ENCODE measurements around the gene MACROD1.

Gene MACROD1

DNA sequence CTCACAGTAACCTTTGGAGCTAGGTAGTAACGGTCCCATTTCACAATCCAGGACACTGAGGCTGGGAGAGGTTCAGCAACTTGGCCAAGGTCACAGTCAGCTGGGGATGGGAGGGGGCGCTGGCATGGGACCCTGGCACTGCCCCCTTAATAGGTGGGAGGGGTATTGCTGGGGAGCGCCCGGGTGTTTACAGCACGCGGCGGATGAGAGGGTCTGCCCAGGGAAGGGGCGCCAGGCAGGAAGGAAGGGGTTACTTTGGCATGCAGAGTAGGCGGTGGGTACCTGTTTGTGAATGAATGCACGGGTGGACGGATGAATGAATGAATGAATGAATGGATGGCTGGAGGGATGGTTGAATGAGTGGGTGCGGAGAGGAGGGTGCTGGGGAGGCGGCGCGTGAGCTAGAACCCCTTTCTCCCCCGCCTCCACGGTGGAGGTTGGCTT, 130.8 kb downstream of the MACROD1 start:
- TF ChIP-seq GATA1 (IDR thresholded peaks at IDR 0.05; ENCODE audit: low read depth, low read length) (no peak), POLR2A (IDR thresholded peaks at IDR 0.05; ENCODE audit: low read length) (no peak)
- no peak for DNase-seq

DNA sequence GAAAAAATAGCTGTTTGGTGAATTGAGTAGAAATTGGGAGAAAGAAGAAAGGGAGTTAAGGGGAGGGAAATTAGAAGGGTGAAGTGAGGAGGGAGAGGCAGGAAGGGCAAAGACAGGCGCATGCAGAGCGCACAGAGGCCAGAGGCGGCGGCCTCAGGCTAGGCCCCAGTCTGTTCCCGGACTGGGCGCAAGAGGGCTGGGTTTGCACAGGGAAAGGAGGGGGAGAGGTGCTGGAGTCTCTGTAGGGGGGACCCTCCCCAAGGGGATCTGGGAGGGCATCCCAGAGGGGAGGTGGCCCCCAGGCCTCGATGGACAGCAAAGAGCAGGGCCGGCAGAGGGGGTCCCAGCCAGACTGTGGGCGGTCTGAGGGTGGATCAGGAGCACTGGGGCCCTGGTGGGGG, 131.5 kb downstream of the MACROD1 start:
- TF ChIP-seq GATA1 (IDR thresholded peaks at IDR 0.05; ENCODE audit: low read depth, low read length) (no peak), POLR2A (IDR thresholded peaks at IDR 0.05; ENCODE audit: low read length) (no peak)
- no peak for DNase-seq

DNA sequence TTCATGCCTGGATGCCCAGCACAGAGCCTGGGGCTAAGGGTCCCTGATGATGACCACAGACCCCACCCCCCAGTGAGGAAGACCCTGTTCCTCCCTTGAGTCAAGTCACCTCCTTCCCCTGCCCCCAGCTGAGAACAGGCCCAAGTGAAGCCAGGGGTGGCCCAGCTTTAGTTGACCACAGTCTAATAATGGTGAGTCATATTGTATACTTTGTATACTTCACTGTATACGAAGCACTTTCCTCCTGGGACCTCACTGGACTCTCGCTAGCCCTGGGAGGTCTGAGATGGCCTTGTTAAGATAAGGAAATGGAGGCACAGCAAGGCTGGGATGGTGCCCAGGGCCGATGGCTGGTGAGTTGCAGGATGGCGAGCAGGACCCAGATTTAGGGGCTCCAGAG, 133.9 kb downstream of the MACROD1 start:
- DNase-seq, result no peak
- TF ChIP-seq POLR2A (IDR thresholded peaks at IDR 0.05; ENCODE audit: low read length) (no peak), GATA1 (IDR thresholded peaks at IDR 0.05; ENCODE audit: low read depth, low read length) (no peak)

DNA sequence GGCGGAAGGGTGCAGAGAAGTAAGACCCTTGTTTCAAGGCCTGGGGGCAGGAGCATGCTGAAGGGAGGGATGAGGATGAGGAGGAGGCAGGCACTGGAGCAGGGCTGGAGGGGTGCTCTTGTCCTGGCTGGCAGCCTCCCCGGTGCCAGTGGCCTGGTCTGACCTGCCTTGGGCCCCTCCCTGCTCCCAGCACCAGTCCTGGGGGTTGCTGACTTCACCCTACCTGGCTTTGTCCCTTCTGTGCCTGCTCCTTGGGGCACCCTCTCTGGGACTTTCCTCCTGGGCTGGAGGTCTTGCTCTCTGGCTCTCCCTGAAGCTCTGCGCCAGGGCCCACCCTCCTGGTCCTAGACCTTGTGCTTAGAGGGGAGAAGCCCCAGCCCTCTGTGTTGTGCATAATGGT, 134.9 kb downstream of the MACROD1 start:
- TF ChIP-seq GATA1 (IDR thresholded peaks at IDR 0.05; ENCODE audit: low read depth, low read length), result no peak
- no peak for TF ChIP-seq POLR2A (IDR thresholded peaks at IDR 0.05; ENCODE audit: low read length)
- DNase-seq, result no peak

DNA sequence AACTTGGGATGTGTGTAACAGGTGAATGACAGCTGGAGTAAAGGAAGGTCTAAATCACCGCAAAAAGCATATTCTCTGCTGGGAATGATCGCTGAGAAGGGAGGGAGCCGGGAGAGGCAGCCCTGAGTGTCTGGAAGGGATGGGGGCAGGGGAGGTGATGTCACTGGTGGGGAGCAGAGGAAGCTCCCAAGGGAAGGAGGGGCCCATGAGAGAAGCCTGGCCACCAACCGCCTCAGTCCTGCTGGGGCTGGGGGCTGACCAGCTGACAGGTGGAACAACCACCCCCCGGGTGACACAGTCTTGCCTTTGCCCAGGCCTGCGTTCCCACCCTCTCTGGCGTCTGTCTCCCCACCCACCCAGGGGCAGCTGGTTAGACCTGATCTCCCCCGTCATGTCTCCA, 136.1 kb downstream of the MACROD1 start:
- no peak for TF ChIP-seq POLR2A (IDR thresholded peaks at IDR 0.05; ENCODE audit: low read length)
- no peak for DNase-seq

DNA sequence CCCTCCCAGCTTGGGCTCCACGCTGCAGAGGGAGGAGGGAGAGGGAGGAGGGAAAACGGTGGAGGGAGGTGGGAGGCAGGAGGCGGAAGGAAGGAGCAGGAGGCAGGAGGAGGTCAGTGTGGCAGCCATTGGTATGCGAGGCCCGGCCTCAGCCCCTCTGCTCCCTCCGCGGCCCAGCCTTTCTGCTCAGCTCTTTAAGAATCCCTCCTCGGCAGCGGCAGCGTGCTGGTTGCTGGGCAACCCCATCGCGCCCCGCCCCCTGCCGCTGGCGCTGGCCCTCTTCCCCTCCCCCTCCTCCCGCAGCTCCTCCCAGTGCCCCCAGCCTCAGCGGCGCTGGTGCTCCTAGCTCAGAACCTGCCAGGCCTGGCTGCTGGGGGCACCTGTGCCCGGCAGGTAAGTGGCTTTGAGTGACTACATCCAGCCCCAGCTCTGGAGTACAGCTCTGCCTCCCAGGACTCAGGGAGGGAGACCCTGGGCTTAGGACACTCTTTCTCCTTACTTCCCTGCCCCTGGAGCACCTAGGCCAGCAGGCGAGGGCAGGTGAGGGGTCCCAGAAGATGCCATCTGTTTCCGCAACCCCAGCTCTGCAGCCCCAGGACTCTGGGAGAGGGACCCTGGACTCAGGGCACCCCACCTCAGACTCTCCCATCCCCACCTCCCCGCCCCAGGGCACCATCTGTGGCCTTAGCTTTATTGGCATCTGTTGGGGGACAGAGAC, 137.4 kb downstream of the MACROD1 start:
- no peak for DNase-seq
- no peak for TF ChIP-seq GATA1 (IDR thresholded peaks at IDR 0.05; ENCODE audit: low read depth, low read length)
- no peak for TF ChIP-seq POLR2A (IDR thresholded peaks at IDR 0.05; ENCODE audit: low read length)

DNA sequence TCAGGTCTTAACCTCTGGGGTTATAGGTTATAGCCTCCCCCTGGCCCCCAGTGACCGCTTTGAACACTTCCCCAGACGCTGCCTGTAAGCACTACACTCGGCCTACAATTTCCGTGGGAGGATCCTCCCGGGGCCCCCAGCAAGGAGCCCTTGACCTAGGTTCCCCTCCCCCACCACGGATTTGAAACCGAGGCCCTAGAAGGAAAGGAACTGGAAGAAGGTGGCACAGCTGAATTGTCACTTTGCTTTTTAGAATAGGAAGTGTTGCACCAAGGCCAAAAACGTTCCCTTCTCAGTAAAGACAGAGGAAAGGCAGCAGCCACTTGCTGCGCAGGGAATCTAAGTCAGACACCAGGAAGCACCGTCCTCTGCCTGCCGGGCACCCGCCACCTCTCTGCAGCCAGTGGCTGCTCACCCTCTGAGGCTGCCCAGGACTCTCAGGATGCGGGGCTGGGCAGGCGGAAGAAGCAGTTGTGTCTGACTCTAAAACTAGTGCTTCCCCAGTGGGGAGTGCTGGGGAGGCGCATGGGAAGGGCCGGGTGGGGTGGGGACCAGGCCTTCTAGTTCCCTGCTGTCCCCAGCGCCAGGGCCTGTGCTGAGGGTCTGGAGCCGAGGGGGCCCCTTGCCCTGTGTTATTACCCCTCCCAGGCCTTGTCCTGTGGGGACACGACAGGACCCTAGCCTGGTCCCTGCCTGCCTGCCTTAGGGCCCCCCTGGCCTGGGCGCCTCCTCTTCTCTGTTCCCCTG, 138.1 kb downstream of the MACROD1 start:
- TF ChIP-seq POLR2A (IDR thresholded peaks at IDR 0.05; ENCODE audit: low read length), result no peak
- TF ChIP-seq GATA1 (IDR thresholded peaks at IDR 0.05; ENCODE audit: low read depth, low read length), result no peak

DNA sequence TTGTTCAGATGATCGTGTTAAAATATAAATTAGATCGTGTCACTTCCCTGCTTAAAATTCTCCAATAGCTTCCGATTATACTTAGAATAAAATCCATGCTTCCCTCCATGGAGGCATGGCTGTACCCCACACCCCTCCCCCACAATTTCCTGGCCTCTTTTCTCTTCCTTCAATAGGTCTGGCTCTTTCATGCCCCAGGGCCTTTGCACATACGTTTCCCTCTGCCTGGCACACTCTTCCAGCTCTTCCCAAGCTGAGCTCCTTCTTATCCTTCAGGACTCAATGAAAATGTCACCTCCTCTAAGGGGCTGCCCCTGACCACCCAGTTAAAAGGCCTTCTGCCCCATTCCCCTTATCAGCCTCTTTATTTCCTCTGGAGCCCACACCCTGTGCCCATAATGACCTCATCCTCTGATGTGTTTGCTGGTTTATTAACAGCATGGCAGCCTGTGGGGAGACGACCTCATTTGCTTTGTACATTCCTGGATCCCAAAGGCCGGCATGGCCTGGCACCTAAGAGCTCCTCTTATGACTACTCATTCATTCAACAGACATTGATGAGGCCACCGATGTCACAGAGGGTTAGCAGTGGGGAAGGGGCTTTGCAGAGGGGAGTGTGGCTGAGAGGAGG, 139.2 kb downstream of the MACROD1 start:
- TF ChIP-seq GATA1 (IDR thresholded peaks at IDR 0.05; ENCODE audit: low read depth, low read length) (no peak), POLR2A (IDR thresholded peaks at IDR 0.05; ENCODE audit: low read length) (no peak)
- DNase-seq, result no peak

More for the DNA sequence above, 138.1 kb downstream of the MACROD1 start:
- DNase-seq, result no peak

DNA sequence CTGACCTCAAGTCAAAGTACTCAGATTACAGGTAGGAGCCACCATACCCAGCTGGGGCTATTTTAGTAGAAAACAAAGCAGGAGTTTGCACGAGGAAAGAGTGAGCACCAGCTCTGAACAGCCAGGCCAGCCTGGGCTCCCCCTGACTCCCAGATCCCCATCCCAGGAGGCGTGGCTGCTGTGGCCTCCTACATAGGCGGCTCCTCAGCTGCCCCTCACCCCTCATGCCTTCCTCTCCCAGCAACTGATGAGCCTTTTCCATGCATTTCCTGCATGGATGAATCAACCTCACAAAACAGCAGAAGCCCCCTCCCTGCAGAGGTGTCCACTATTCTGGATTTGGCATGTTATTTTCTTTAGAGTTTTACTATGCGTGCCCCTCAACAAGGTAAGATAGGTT, 140.7 kb downstream of the MACROD1 start:
- no peak for DNase-seq

DNA sequence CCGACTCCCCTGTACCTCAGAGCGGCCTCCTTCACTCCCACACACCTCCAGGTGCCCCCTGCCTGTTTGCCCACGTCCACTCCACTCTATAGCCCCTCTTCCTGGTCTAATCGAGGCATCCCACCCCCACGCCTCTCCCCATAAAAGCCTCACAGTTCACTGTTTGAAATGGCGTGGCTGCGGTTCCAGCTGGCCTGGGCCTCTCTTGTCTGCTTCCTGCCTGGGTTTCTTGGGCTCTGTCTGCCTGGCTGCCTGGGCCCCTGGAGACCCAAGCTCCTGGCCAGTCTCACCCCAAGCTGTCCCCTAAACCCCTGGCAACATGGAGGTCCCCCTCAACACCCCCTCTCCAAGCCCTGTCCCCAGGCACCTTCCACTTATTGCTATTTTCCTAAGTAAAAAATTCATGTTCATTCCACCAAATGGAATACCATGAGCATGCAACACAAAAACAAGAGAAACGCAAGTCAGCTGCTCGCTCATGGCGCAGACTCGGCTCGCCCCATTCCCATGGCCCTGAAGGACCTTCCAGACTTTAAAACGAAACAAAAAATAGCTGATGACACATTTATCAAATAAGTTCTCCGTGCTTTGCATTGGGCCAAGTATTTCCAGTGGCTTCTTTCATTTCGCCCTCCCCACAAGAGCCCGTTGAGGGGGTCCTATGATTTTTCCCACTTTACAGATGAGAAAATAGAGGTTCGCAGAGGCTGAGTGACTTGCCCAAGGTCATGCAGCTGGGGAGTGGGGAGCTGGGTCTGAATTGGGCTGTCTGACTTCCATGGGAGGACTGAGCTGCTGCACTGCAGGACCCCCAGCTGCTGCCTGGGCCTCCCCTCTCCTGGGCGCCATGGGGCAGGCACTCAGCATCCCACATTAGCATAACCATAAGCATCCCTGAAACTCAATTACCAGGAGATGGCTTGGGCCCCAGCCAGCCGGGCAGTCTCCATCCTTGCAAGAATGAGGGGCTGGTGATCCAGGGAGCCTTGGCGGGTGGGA, 141.9 kb downstream of the MACROD1 start:
- DNase-seq, result no peak
- TF ChIP-seq POLR2A (IDR thresholded peaks at IDR 0.05; ENCODE audit: low read length) (no peak), GATA1 (IDR thresholded peaks at IDR 0.05; ENCODE audit: low read depth, low read length) (no peak)

More for the DNA sequence above, 140.7 kb downstream of the MACROD1 start:
- TF ChIP-seq GATA1 (IDR thresholded peaks at IDR 0.05; ENCODE audit: low read depth, low read length), result no peak
- TF ChIP-seq POLR2A (IDR thresholded peaks at IDR 0.05; ENCODE audit: low read length), result no peak

DNA sequence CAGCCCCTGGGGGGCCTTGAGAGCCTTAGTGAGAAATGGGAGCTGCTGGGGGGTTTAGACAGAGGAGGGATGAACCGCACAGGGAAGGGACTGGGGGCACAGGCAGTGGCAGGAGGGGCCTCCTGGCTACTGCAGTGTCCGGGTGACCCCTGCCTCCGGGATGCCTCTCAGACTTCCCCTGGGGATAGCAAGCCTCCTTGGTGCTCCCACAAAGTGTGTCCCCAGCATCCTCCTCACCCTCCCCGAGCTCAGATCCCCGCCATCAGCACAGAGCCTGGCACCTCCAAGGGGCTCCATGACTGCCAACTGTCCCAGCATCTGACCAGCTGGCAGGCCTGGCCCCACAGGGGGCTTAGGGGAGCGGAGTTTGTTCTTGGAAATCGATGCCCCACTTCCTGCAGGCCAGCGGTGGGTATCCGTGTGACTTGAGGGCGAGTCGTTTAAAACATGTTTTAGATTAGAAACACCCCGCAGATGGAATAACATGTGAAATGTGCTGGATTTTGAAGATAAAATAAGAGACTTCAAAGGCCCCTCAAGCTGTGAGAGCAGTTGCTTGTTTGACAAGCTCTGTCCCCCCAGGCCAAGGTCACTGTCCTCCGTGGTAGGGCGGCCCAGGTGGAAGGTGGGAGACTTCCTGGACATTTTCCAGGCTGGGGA, 143.7 kb downstream of the MACROD1 start:
- TF ChIP-seq POLR2A (IDR thresholded peaks at IDR 0.05; ENCODE audit: low read length), result no peak
- no peak for TF ChIP-seq GATA1 (IDR thresholded peaks at IDR 0.05; ENCODE audit: low read depth, low read length)
- no peak for DNase-seq

DNA sequence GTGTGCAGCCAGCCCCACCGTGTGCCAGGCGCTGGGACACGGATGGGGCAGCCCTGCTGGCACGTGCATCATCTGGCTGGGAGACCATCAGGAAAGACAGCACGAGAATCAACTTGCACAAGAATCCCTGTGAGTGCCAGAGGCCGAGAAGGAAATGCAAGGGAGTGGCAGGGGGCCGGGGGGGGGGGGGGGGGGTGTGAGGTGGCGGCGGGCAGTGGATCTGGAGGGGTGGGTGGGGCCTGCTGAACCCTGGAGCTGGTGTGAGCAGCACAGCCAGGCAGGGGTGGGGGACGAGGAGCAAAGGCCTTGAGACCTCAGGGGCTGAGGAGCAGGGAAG, 144.2 kb downstream of the MACROD1 start:
- TF ChIP-seq POLR2A (IDR thresholded peaks at IDR 0.05; ENCODE audit: low read length) (no peak), GATA1 (IDR thresholded peaks at IDR 0.05; ENCODE audit: low read depth, low read length) (no peak)
- no peak for DNase-seq

Data from erythroblast (primary cell).